Chondrocyte (in vitro differentiated cells): ENCODE results near the gene IRS4. TPM values are rescaled to one million over a fixed set of nuclear protein-coding genes. Genes with fewer than 3 reads are reported as not detected.
A peak's percentile ranks its signal among the peaks of the same experiment; 100 is the strongest.

Experiments
- DNase-seq: peaks from one replicate; pipeline ENCODE4 v3.0.0; 2021; ENCODE audit warnings: mixed read lengths, low spot score
- H3K27ac Mint-ChIP-seq: one replicate; pipeline ENCODE4 v1.8.0; 2021; ENCODE audit warnings: mild to moderate bottlenecking, moderate library complexity, mixed read lengths; ENCODE audit not compliant: unreplicated experiment
- H3K27me3 Mint-ChIP-seq: 2 replicates; pipeline ENCODE4 v1.8.0; 2021; ENCODE audit warnings: low read depth, mixed read lengths
- H3K36me3 Mint-ChIP-seq: 2 replicates; pipeline ENCODE4 v1.8.0; 2021; ENCODE audit warnings: low read depth, mixed read lengths
- H3K4me1 Mint-ChIP-seq: 2 replicates; pipeline ENCODE4 v1.8.0; 2021; ENCODE audit warnings: low read depth, mild to moderate bottlenecking, mixed read lengths
- H3K4me3 Mint-ChIP-seq: one replicate; pipeline ENCODE4 v1.8.0; 2021; ENCODE audit warnings: mild to moderate bottlenecking, moderate library complexity, mixed read lengths; ENCODE audit not compliant: unreplicated experiment
- H3K9me3 Mint-ChIP-seq: 2 replicates; pipeline ENCODE4 v1.8.0; 2021; ENCODE audit warnings: low read depth, mixed read lengths
- total RNA-seq: library from RNA; stranded (reverse); gene quantifications from 3 replicates; pipeline ENCODE4 v1.2.1, GENCODE V29; 2021
- TF ChIP-seq, protein P1 (sequence below): fragments of 200-600 bp; sonication (generic); IDR thresholded peaks from 2 replicates; pipeline ENCODE4 v1.5.0; 2021; ENCODE audit warnings: antibody characterized with exemption, mild to moderate bottlenecking, moderate library complexity

The IRS4 gene
- total RNA-seq, 1 donor from 2014 or later = not detected

DNA sequence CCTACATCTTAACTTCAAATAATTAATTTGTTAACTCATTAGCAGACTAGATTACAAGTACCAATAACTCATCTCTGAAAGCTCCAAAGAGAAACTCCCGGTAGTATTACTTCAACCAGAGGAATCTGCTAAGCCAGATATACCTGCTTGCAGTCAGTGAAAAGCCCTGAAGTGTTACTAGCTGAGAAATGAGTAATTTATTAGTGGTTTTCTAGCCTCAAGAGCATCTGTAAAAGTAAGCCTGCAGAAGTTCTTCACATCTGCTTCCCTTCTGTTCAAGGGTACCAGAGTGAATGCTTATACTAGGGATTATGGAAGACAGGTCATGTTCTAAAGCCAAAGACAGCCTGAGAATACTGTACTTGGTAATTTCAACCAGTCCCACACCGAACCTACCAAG lies 34.7 kb downstream of the IRS4 start:
- TF ChIP-seq, protein P1, sequence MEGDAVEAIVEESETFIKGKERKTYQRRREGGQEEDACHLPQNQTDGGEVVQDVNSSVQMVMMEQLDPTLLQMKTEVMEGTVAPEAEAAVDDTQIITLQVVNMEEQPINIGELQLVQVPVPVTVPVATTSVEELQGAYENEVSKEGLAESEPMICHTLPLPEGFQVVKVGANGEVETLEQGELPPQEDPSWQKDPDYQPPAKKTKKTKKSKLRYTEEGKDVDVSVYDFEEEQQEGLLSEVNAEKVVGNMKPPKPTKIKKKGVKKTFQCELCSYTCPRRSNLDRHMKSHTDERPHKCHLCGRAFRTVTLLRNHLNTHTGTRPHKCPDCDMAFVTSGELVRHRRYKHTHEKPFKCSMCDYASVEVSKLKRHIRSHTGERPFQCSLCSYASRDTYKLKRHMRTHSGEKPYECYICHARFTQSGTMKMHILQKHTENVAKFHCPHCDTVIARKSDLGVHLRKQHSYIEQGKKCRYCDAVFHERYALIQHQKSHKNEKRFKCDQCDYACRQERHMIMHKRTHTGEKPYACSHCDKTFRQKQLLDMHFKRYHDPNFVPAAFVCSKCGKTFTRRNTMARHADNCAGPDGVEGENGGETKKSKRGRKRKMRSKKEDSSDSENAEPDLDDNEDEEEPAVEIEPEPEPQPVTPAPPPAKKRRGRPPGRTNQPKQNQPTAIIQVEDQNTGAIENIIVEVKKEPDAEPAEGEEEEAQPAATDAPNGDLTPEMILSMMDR = no peak
- DNase-seq = no peak
- Mint-ChIP-seq H3K27ac (no peak overlapping the region), H3K4me3 (no peak overlapping the region), H3K4me1 (no peaks in the 10 kb centered on the region), H3K36me3 (peaks cover 6% of the 10 kb centered on the region), H3K27me3 (no peaks in the 10 kb centered on the region), H3K9me3 (no peaks in the 10 kb centered on the region)

DNA sequence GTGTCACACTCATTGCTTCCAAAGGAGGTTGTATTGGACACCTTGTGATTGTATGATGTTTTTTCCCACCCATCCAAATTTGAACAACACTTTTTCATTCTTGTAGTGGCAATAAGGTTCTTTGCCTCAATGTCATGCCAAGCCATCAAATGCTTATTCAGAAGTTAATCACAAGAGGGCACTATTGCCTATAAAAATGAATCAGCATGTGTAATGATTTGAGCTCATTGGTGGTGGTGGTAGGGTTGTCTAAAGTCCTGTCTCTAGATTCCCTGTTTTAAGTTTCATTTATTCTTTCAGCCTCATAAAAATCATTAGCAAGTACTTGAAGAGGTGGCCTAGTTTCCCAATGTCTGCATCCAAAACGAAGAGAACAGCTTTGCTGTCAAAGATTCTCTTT lies 37.0 kb downstream of the IRS4 start:
- Mint-ChIP-seq H3K27ac (no peak overlapping the region), H3K27me3 (no peaks in the 10 kb centered on the region), H3K4me3 (no peak overlapping the region), H3K9me3 (no peaks in the 10 kb centered on the region), H3K36me3 (peaks cover 12% of the 10 kb centered on the region), H3K4me1 (no peaks in the 10 kb centered on the region)
- TF ChIP-seq, protein P1 = peak; percentile 80
- DNase-seq = no peak

DNA sequence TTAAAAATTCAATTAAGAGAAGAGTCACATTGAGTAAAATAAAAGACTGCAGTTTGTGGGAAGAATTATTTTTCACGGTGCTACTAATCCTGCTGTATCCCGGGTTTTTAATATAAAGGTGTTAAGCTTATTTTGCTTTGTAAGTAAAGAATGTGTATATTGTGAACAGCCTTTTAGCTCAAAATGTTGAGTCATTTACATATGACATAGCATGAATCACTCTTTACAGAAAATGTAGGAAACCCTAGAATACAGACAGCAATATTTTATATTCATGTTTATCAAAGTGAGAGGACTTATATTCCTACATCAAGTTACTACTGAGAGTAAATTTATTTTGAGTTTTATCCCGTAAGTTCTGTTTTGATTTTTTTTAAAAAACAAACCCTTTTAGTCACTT lies 39.7 kb downstream of the IRS4 start:
- no peak overlapping the region for H3K4me3 Mint-ChIP-seq
- DNase-seq = no peak
- H3K27me3 Mint-ChIP-seq = no peaks in the 10 kb centered on the region
- no peak overlapping the region for H3K27ac Mint-ChIP-seq
- H3K36me3 Mint-ChIP-seq = peaks cover 16% of the 10 kb centered on the region
- H3K9me3 Mint-ChIP-seq = no peaks in the 10 kb centered on the region
- no peaks in the 10 kb centered on the region for H3K4me1 Mint-ChIP-seq
- TF ChIP-seq, protein P1 = no peak
